Measurements from ENCODE around the gene IGIP. TPM values are rescaled to one million over a fixed set of nuclear protein-coding genes. Genes with fewer than 3 reads are reported as not detected.

IGIP gene
- total and polyA plus RNA-seq, 9 donors = 2.9 to 5.7 (median 4.0) TPM

DNA sequence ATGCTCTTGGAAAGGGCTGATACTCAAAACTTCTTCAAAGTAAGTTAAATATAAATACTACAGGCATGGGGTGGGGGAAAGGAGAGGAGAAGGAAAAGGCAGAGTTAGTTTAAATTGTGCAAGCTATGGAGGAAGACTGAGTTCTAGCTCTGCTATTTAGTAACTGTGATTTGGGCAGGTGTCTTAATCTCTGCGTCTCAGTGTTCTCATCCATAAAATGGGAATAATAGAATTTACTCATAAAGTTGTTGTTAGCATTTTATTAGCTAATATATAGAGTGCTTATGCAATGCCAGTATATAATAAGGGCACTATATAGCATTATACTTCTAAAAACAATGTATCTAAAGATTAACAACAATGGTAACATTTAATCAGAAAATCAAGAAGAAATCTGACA, 24.6 kb upstream of the IGIP start:
- Histone ChIP-seq H3K9me3 (replicated peaks; ENCODE audit: control insufficient read depth, low read depth, low read length) (no peaks in the 10 kb centered on the region), H3K27me3 (ENCODE audit: control insufficient read depth, insufficient read depth, low read length) (peaks cover 7% of the 10 kb centered on the region), H3K27ac (ENCODE audit: low read length) (no peak overlapping the region), H3K36me3 (ENCODE audit: control insufficient read depth, insufficient read depth, low read length) (no peaks in the 10 kb centered on the region), H3K4me1 (ENCODE audit: control insufficient read depth, insufficient read depth, low read length) (no peaks in the 10 kb centered on the region), H3K4me3 (ENCODE audit: low read length) (no peak overlapping the region)
- no CpG with 5 or more reads among the region's 1 CpG for WGBS (ENCODE audit: insufficient coverage)
- no peak for DNase-seq

DNA sequence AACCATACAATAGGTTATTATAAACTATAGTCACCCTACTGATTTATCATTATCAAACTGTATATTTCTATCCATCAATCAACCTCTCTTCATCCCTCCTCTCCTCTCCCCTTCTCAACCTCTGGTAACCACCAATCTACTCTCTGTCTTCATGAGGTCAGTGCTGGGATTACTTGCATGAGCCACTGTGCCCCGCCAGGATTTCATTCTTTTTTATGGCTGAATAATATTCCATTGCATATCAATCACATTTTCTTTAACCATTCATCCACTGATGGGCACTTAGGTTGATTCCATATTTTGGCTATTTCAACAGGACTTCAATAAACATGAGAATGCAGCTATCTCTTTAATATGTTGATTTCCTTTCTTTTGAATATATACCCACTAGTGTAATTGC, 22.6 kb upstream of the IGIP start:
- H3K36me3 ChIP-seq (ENCODE audit: control insufficient read depth, insufficient read depth, low read length) = no peaks in the 10 kb centered on the region
- no CpG with 5 or more reads among the region's 1 CpG for WGBS (ENCODE audit: insufficient coverage)
- no peak for DNase-seq
- no peak overlapping the region for H3K4me3 ChIP-seq (ENCODE audit: low read length)
- H3K9me3 ChIP-seq (replicated peaks; ENCODE audit: control insufficient read depth, low read depth, low read length) = no peaks in the 10 kb centered on the region
- H3K4me1 ChIP-seq (ENCODE audit: control insufficient read depth, insufficient read depth, low read length) = peaks cover 6% of the 10 kb centered on the region
- no peak overlapping the region for H3K27ac ChIP-seq (ENCODE audit: low read length)
- peaks cover 14% of the 10 kb centered on the region for H3K27me3 ChIP-seq (ENCODE audit: control insufficient read depth, insufficient read depth, low read length)

DNA sequence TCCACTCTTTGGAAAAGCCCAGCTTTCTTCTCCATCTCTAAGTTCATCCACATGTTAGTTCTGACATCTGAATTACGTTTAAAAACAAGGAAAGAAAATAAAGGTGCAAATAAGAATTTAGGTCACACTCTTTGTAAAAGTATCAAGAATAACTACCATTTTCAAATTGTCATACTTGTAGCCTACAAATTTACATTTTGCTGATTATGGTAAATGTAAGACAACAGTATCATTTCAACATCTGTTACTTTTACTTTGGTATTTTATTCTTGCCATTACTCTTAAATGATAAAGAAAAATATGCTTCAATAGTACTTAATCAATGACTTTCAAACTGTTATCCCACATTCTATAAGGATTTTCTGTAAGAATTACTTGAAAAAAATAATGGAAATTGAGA, 21.6 kb upstream of the IGIP start:
- WGBS (ENCODE audit: insufficient coverage) = no CpG with 5 or more reads among the region's 1 CpG

DNA sequence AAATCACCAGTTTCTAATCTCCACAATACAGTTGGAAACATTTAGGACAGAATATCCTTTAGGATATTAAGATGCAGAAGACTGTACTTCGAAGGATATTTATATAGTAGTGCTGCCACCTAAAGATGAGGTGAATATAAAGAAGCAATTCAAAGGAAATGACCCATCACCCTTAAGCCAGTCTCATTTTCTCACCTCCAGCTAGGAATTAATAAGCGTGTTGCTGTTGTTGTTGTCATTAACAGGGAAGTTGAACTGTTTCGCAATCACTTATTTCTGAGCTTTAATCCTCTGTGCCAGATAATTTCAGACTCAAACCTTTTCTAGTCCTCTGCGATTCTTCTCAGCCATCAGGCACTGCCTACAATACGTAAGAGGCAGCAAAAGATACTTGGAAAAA, 19.6 kb upstream of the IGIP start:
- no CpG with 5 or more reads among the region's 5 CpGs for WGBS (ENCODE audit: insufficient coverage)
- Histone ChIP-seq H3K4me3 (ENCODE audit: low read length) (no peak overlapping the region), H3K27me3 (ENCODE audit: control insufficient read depth, insufficient read depth, low read length) (peaks cover 22% of the 10 kb centered on the region), H3K27ac (ENCODE audit: low read length) (no peak overlapping the region), H3K36me3 (ENCODE audit: control insufficient read depth, insufficient read depth, low read length) (no peaks in the 10 kb centered on the region), H3K4me1 (ENCODE audit: control insufficient read depth, insufficient read depth, low read length) (peaks cover 17% of the 10 kb centered on the region), H3K9me3 (replicated peaks; ENCODE audit: control insufficient read depth, low read depth, low read length) (no peaks in the 10 kb centered on the region)
- DNase-seq = peak; percentile 7

More for the DNA sequence above, 21.6 kb upstream of the IGIP start:
- H3K36me3 ChIP-seq (ENCODE audit: control insufficient read depth, insufficient read depth, low read length) = no peaks in the 10 kb centered on the region
- no peaks in the 10 kb centered on the region for H3K9me3 ChIP-seq (replicated peaks; ENCODE audit: control insufficient read depth, low read depth, low read length)
- H3K27ac ChIP-seq (ENCODE audit: low read length) = no peak overlapping the region
- peaks cover 20% of the 10 kb centered on the region for H3K27me3 ChIP-seq (ENCODE audit: control insufficient read depth, insufficient read depth, low read length)
- no peak overlapping the region for H3K4me3 ChIP-seq (ENCODE audit: low read length)
- H3K4me1 ChIP-seq (ENCODE audit: control insufficient read depth, insufficient read depth, low read length) = peaks cover 16% of the 10 kb centered on the region
- DNase-seq = no peak

DNA sequence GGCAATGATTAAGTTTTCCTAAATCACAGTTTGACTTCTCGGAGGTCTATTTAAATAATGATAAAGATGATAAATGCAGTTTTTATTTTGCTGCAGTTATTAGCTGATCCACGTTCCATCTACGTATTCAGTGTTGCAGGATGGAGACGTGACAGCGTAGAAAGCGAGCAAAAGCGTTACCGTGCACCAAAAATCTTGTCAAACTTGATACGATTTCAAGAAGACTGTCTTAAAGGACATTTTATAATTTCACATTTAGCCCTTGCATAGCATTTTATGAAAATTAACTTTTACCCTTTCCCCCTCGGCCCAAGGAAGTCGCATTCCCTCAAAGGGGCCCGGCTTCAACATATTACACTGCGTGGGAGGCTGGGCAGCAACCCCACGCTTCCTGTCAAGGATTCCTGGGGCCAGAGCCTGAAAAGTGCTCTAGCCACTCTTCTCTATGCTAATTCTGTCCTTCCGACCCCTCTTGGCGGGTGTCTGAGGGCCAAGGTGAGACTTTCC, 18.9 kb upstream of the IGIP start:
- no peak for DNase-seq
- H3K27me3 ChIP-seq (ENCODE audit: control insufficient read depth, insufficient read depth, low read length) = peaks cover 29% of the 10 kb centered on the region
- 42% methylated on average over 13 of the region's 16 CpGs for WGBS (ENCODE audit: insufficient coverage)

DNA sequence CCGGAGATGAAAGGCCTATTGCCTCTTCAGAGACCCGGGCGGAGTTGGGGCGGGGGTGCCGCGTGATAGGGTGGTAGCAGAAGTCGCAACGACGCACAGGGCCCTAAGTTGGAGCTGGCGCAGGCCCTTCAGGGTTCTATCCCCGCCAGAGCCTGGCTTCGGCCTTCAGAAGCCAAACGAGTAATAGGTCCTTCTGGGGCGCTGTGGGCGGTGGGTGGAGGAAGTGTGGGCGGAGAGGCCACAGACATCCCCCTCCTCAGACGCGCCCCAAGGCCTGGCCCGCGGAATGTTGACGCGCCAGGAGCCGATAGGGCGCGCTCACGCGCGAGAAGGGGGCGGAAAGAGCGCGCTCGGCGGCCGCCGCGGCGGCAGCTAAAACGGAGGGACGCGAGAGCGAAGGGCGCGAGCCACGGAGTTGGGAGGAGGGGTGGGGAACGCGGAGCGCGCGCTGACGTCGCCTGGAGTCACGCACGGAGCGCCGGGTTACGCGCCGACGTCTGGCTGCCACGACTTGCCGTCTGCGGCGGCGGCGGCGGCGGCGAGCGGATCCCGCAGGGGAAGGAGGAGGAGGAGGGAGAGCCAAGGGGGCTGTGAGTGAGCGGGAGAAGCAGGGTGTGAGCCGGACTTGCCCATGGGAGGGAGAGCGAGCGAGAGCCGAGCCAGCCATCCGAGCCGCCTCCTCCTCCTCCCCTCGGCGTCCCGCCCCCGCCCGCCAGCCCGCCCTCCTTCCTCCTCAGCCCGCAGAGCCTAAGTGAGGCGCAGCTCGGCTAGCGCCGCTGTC, 18.2 kb upstream of the IGIP start:
- peaks cover 34% of the 10 kb centered on the region for H3K27me3 ChIP-seq (ENCODE audit: control insufficient read depth, insufficient read depth, low read length)
- 1% methylated on average over 73 of the region's 88 CpGs for WGBS (ENCODE audit: insufficient coverage)
- H3K36me3 ChIP-seq (ENCODE audit: control insufficient read depth, insufficient read depth, low read length) = no peaks in the 10 kb centered on the region
- peaks cover 17% of the 10 kb centered on the region for H3K4me1 ChIP-seq (ENCODE audit: control insufficient read depth, insufficient read depth, low read length)
- peak overlapping the region; percentile 93 for H3K27ac ChIP-seq (ENCODE audit: low read length)
- peak; percentile 97 for DNase-seq
- peak overlapping the region; percentile 69 for H3K4me3 ChIP-seq (ENCODE audit: low read length)
- H3K9me3 ChIP-seq (replicated peaks; ENCODE audit: control insufficient read depth, low read depth, low read length) = no peaks in the 10 kb centered on the region

More for the DNA sequence above, 18.9 kb upstream of the IGIP start:
- Histone ChIP-seq H3K4me1 (ENCODE audit: control insufficient read depth, insufficient read depth, low read length) (peaks cover 17% of the 10 kb centered on the region), H3K4me3 (ENCODE audit: low read length) (peak overlapping the region; percentile 69), H3K27ac (ENCODE audit: low read length) (peak overlapping the region; percentile 93), H3K36me3 (ENCODE audit: control insufficient read depth, insufficient read depth, low read length) (no peaks in the 10 kb centered on the region), H3K9me3 (replicated peaks; ENCODE audit: control insufficient read depth, low read depth, low read length) (no peaks in the 10 kb centered on the region)

DNA sequence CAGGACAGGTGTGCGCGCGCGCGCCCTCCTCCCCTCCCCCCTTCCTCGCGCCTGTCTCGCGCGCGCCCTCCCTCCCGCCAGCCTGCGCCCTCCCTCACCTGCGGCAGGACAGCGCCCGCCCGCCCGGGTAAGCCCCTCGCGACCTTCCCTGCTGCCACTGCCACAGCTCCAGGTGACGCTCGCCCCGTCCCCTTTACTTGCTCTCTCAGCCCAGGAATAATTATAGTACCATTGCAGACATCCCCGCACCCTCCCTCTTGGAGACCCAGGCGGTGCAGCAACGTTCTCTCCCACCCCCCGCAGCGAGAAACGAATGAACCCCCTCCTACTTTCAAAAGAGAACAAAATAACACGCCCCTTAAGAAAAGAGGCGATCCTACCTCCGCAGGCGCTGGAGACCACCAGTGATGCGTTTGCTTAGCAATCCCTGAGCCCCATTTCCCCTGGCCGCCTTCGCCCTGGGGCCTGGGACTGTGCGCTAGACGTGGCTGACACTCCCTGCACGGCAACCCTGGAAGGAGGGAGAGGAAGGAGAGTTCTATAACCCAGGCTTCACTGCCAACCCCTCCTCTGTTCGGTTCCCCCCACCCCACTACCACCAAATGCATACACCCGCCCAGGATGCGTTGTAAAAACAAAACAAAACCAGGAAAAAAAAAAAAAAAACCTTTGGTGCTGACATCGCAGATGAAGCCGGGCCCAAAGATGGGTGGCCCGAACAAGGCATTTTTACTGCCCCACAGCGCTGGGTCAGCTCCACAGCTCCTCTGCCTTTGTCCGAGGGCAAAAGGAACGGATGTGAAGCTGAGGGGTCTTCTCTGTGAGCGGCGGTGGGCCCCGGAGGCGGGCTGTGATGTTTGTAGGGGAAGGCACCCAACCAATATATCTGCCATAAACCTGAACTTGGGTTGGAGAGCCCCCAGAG, 17.4 kb upstream of the IGIP start:
- 6% methylated on average over 38 of the region's 52 CpGs for WGBS (ENCODE audit: insufficient coverage)
- Histone ChIP-seq H3K9me3 (replicated peaks; ENCODE audit: control insufficient read depth, low read depth, low read length) (no peaks in the 10 kb centered on the region), H3K27me3 (ENCODE audit: control insufficient read depth, insufficient read depth, low read length) (peaks cover 41% of the 10 kb centered on the region), H3K36me3 (ENCODE audit: control insufficient read depth, insufficient read depth, low read length) (no peaks in the 10 kb centered on the region), H3K4me1 (ENCODE audit: control insufficient read depth, insufficient read depth, low read length) (peaks cover 21% of the 10 kb centered on the region), H3K27ac (ENCODE audit: low read length) (no peak overlapping the region), H3K4me3 (ENCODE audit: low read length) (peak overlapping the region; percentile 69)
- no peak for DNase-seq

GRCh38 chr5:140109018-140109758, 16.5 kb upstream of the IGIP start:
- DNase-seq = peak; percentile 16
- Histone ChIP-seq H3K9me3 (replicated peaks; ENCODE audit: control insufficient read depth, low read depth, low read length) (no peaks in the 10 kb centered on the region), H3K27ac (ENCODE audit: low read length) (no peak overlapping the region), H3K4me3 (ENCODE audit: low read length) (no peak overlapping the region), H3K27me3 (ENCODE audit: control insufficient read depth, insufficient read depth, low read length) (peaks cover 43% of the 10 kb centered on the region), H3K36me3 (ENCODE audit: control insufficient read depth, insufficient read depth, low read length) (no peaks in the 10 kb centered on the region), H3K4me1 (ENCODE audit: control insufficient read depth, insufficient read depth, low read length) (peaks cover 24% of the 10 kb centered on the region)
- WGBS (ENCODE audit: insufficient coverage) = 36% methylated on average over 6 of the region's 24 CpGs

DNA sequence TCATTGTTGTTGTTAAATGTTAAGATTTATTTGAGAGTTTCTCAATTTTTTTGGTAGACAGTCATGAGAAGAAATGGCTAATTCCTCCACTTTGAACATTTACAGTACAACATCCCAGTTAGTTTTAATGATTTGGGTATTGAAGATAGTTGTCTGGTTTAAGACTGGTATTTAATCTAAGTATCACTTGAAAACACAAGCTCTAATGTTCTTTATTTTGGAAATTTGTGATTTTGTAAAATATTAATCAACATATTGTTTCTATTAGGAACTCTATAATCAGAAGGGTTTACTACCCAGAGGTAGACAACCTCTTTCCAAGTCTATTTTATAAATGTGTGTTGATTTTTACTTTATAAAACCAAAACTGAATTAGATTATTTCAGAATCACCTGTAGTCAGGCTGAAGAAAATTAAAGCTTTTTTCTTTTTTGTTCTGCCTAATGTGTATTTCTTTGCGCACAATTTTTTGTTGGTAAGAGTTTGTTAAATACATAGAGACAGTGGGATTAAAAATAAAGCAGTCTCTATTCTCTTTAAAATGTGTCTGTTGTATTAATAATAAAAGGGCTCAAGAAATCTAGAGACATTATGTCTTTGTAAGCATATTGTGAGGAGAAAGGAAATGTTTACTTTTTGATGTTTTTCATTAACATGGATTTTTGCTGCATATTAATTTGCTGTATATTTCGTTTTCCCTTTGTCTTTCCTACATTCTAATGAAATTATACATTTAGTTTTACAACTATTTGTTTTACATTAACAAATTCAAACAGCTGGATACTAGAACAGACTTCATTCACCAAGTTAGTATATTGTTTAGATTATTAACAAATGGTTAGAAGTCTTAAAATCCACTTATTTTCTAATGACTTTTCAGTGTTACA, 15.7 kb upstream of the IGIP start:
- Histone ChIP-seq H3K36me3 (ENCODE audit: control insufficient read depth, insufficient read depth, low read length) (no peaks in the 10 kb centered on the region), H3K27ac (ENCODE audit: low read length) (no peak overlapping the region), H3K27me3 (ENCODE audit: control insufficient read depth, insufficient read depth, low read length) (peaks cover 43% of the 10 kb centered on the region), H3K9me3 (replicated peaks; ENCODE audit: control insufficient read depth, low read depth, low read length) (no peaks in the 10 kb centered on the region), H3K4me1 (ENCODE audit: control insufficient read depth, insufficient read depth, low read length) (peaks cover 29% of the 10 kb centered on the region), H3K4me3 (ENCODE audit: low read length) (no peak overlapping the region)
- DNase-seq = peak; percentile 10
- no CpG with 5 or more reads among the region's 2 CpGs for WGBS (ENCODE audit: insufficient coverage)
